ENCODE data around the gene WASF3.

The WASF3 gene

DNA sequence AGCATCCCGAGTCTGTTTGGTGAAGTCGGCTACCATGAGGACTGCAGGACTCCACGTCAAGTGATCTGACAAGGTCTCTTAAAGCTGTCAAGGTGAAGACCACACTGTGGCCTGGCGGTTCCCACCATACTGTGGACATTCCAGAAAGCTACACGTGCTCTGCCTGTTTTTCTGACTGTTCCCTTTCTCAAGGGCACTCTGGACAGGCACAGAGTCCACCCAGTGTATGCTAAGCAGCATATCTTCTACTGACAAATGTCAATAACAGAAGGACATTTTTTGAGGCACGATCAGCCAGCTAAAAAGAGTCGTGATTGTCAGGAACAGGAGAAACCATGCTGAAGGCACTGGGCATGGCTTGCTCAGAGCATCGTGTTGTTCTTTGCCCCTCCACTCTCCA is 12.8 kb upstream of the WASF3 start:
- no peak for DNase-seq (ENCODE audit: low read depth in 1 of 2, low spot score in 1 of 2)
- peaks cover 5% of the 10 kb centered on the region for H3K27me3 ChIP-seq (ENCODE audit: insufficient read depth, poor library complexity, severe bottlenecking)
- TF ChIP-seq POLR2AphosphoS5 (IDR thresholded peaks at IDR 0.05; ENCODE audit: low read depth), result no peak
- TF ChIP-seq GABPA (IDR thresholded peaks at IDR 0.05; ENCODE audit: low read depth), result no peak
- TF ChIP-seq, protein P1, sequence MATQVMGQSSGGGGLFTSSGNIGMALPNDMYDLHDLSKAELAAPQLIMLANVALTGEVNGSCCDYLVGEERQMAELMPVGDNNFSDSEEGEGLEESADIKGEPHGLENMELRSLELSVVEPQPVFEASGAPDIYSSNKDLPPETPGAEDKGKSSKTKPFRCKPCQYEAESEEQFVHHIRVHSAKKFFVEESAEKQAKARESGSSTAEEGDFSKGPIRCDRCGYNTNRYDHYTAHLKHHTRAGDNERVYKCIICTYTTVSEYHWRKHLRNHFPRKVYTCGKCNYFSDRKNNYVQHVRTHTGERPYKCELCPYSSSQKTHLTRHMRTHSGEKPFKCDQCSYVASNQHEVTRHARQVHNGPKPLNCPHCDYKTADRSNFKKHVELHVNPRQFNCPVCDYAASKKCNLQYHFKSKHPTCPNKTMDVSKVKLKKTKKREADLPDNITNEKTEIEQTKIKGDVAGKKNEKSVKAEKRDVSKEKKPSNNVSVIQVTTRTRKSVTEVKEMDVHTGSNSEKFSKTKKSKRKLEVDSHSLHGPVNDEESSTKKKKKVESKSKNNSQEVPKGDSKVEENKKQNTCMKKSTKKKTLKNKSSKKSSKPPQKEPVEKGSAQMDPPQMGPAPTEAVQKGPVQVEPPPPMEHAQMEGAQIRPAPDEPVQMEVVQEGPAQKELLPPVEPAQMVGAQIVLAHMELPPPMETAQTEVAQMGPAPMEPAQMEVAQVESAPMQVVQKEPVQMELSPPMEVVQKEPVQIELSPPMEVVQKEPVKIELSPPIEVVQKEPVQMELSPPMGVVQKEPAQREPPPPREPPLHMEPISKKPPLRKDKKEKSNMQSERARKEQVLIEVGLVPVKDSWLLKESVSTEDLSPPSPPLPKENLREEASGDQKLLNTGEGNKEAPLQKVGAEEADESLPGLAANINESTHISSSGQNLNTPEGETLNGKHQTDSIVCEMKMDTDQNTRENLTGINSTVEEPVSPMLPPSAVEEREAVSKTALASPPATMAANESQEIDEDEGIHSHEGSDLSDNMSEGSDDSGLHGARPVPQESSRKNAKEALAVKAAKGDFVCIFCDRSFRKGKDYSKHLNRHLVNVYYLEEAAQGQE (IDR thresholded peaks at IDR 0.05; ENCODE audit: insufficient replicate concordance, low read depth), result no peak
- TF ChIP-seq, protein P2, sequence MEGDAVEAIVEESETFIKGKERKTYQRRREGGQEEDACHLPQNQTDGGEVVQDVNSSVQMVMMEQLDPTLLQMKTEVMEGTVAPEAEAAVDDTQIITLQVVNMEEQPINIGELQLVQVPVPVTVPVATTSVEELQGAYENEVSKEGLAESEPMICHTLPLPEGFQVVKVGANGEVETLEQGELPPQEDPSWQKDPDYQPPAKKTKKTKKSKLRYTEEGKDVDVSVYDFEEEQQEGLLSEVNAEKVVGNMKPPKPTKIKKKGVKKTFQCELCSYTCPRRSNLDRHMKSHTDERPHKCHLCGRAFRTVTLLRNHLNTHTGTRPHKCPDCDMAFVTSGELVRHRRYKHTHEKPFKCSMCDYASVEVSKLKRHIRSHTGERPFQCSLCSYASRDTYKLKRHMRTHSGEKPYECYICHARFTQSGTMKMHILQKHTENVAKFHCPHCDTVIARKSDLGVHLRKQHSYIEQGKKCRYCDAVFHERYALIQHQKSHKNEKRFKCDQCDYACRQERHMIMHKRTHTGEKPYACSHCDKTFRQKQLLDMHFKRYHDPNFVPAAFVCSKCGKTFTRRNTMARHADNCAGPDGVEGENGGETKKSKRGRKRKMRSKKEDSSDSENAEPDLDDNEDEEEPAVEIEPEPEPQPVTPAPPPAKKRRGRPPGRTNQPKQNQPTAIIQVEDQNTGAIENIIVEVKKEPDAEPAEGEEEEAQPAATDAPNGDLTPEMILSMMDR (IDR thresholded peaks at IDR 0.05; ENCODE audit: insufficient read depth, low read length), result no peak
- TF ChIP-seq SPI1 (IDR thresholded peaks at IDR 0.05; ENCODE audit: borderline replicate concordance, low read depth), result no peak
- H3K4me3 ChIP-seq (replicated peaks; ENCODE audit: insufficient read depth, low read length), result no peak overlapping the region
- no peak overlapping the region for H3K27ac ChIP-seq (replicated peaks)

DNA sequence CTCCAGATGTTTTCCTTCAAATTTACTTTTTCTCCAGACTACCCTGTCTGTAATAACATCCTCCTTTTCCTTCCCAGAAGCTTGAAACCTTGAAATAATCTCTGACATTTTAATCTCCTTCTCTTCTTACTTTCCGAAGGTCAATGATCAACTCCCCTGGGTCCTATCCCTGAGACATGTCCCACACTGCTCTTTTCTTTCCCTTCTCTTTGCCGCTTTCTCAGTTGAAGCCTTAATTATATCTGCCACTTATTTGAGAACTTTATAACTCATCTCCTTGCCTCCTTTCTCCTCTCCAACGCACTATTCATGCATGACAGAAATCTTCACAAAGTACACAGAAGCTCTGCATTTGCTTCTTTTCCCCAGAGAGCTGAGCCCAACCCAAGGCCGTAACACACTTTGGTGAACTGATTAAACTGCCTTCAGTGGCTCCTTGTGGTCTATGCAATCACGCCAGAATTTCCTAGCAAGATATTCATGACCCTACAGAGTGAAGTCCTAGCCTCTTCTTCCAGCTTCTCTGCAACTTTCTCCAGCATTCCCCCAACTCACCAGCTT is 9.2 kb upstream of the WASF3 start:
- DNase-seq (ENCODE audit: low read depth in 1 of 2, low spot score in 1 of 2), result no peak
- H3K27ac ChIP-seq (replicated peaks), result no peak overlapping the region
- no peak for TF ChIP-seq GABPA (IDR thresholded peaks at IDR 0.05; ENCODE audit: low read depth)
- H3K4me3 ChIP-seq (replicated peaks; ENCODE audit: insufficient read depth, low read length), result no peak overlapping the region
- H3K27me3 ChIP-seq (ENCODE audit: insufficient read depth, poor library complexity, severe bottlenecking), result peaks cover 5% of the 10 kb centered on the region

DNA sequence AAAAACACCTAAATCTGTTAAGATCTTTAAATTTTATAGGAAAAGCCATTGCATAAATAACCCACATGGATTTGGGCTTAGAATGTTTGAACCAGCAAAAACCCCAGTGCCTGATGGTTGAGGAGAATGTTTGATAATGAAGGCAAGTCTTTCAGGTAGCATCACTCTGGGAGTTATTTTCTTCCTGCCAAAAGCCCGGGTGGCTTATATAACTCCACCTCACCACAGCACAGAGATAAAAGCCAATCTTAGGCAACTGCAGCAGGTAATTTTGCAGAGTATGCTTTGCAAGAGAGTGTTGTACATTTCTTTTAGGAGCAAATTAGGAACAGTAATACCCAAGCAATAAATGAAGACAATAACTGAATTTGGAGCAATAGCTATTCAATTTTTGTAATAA is 7.8 kb upstream of the WASF3 start:
- H3K27me3 ChIP-seq (ENCODE audit: insufficient read depth, poor library complexity, severe bottlenecking), result peaks cover 2% of the 10 kb centered on the region
- no peak overlapping the region for H3K4me3 ChIP-seq (replicated peaks; ENCODE audit: insufficient read depth, low read length)
- no peak overlapping the region for H3K27ac ChIP-seq (replicated peaks)
- TF ChIP-seq SPI1 (IDR thresholded peaks at IDR 0.05; ENCODE audit: borderline replicate concordance, low read depth), result no peak
- no peak for TF ChIP-seq GABPA (IDR thresholded peaks at IDR 0.05; ENCODE audit: low read depth)
- TF ChIP-seq, protein P2 (IDR thresholded peaks at IDR 0.05; ENCODE audit: insufficient read depth, low read length), result no peak
- TF ChIP-seq POLR2AphosphoS5 (IDR thresholded peaks at IDR 0.05; ENCODE audit: low read depth), result no peak
- TF ChIP-seq, protein P1 (IDR thresholded peaks at IDR 0.05; ENCODE audit: insufficient replicate concordance, low read depth), result no peak
- DNase-seq (ENCODE audit: low read depth in 1 of 2, low spot score in 1 of 2), result no peak

GRCh38 chr13:26551255-26551860 is 6.1 kb upstream of the WASF3 start:
- no peak for DNase-seq (ENCODE audit: low read depth in 1 of 2, low spot score in 1 of 2)
- TF ChIP-seq GABPA (IDR thresholded peaks at IDR 0.05; ENCODE audit: low read depth), result no peak
- no peak for TF ChIP-seq SPI1 (IDR thresholded peaks at IDR 0.05; ENCODE audit: borderline replicate concordance, low read depth)
- TF ChIP-seq, protein P1 (IDR thresholded peaks at IDR 0.05; ENCODE audit: insufficient replicate concordance, low read depth), result no peak
- TF ChIP-seq POLR2AphosphoS5 (IDR thresholded peaks at IDR 0.05; ENCODE audit: low read depth), result no peak
- TF ChIP-seq, protein P2 (IDR thresholded peaks at IDR 0.05; ENCODE audit: insufficient read depth, low read length), result no peak
- Histone ChIP-seq H3K27ac (replicated peaks) (no peak overlapping the region), H3K27me3 (ENCODE audit: insufficient read depth, poor library complexity, severe bottlenecking) (peaks cover 7% of the 10 kb centered on the region), H3K4me3 (replicated peaks; ENCODE audit: insufficient read depth, low read length) (no peak overlapping the region)
